ENCODE measurements around the gene ERH. TPM values are rescaled to one million over a fixed set of nuclear protein-coding genes. Genes with fewer than 3 reads are reported as not detected.
"Not testable (repeated sequence)": the region's sequence is repeated elsewhere in the genome, so short reads cannot be mapped to it uniquely, and the experiment has no call there.

ERH gene
- total and polyA plus RNA-seq, 2 donors (not counting 3 experiments of a cell fraction or from before 2014, with no cell fraction given) = 157 to 263 TPM

GRCh38 chr14:69423279-69423678 is 25.2 kb upstream of the ERH start:
- peaks cover 9% of the 10 kb centered on the region for H3K79me2 ChIP-seq (ENCODE audit: control insufficient read depth, insufficient read depth, low read length)
- H3K27me3 ChIP-seq (ENCODE audit: control insufficient read depth in 2 of 2, insufficient read depth in 2 of 2, low read length in 2 of 2) = no peaks in the 10 kb centered on the region
- H3K9ac ChIP-seq (replicated peaks; ENCODE audit: extremely low read depth, insufficient read depth, low read length) = no peak overlapping the region
- no peak for TF ChIP-seq JUN (IDR thresholded peaks at IDR 0.05; ENCODE audit: borderline replicate concordance, insufficient read depth, insufficient read length, low read depth)
- TF ChIP-seq FOS (IDR thresholded peaks at IDR 0.05; ENCODE audit: borderline replicate concordance, insufficient read depth, low read length) = no peak
- no peak for TF ChIP-seq POLR2AphosphoS5 (IDR thresholded peaks at IDR 0.05; ENCODE audit: insufficient read depth, low read depth, low read length)
- TF ChIP-seq MAX (IDR thresholded peaks at IDR 0.05; ENCODE audit: insufficient read depth, insufficient read length) = no peak
- no peak for TF ChIP-seq EZH2 (IDR thresholded peaks at IDR 0.05; ENCODE audit: borderline replicate concordance, low read depth, low read length, severe bottlenecking)
- no peak for TF ChIP-seq GATA2 (IDR thresholded peaks at IDR 0.05; ENCODE audit: insufficient read depth, insufficient read length, low read depth, low read length)
- no peak for TF ChIP-seq POLR2A (IDR thresholded peaks at IDR 0.05; ENCODE audit: low read depth, low read length)
- TF ChIP-seq MYC (IDR thresholded peaks at IDR 0.05; ENCODE audit: low read depth, low read length) = no peak
- no peak for TF ChIP-seq CTCF (IDR thresholded peaks at IDR 0.05; ENCODE audit: extremely low read depth in 1 of 2, insufficient read depth in 1 of 2, low read depth in 1 of 2, low read length in 2 of 2)
- ChIA-PET POLR2A (no interaction called here), CTCF (no interaction called here)
- H3K9me3 ChIP-seq (replicated peaks; ENCODE audit: control insufficient read depth, insufficient read depth, low read length) = no peaks in the 10 kb centered on the region
- FAIRE-seq (no peak), DNase-seq (ENCODE audit: low read depth, low spot score) (no peak)
- peaks cover 6 to 9% of the 10 kb centered on the region in 2 experiments for H3K36me3 ChIP-seq (ENCODE audit: control insufficient read depth in 2 of 2, extremely low read depth in 1 of 2, insufficient read depth in 2 of 2, low read length in 2 of 2)
- H3K4me2 ChIP-seq (ENCODE audit: insufficient read depth, low read length) = no peak overlapping the region
- BruUV-seq (replicated peaks) = no TSS peak
- no peaks in the 10 kb centered on the region for H3K4me1 ChIP-seq (ENCODE audit: control insufficient read depth, extremely low read depth, insufficient read depth, low read length)
- dilution Hi-C loops (cut with MboI; ENCODE audit: extremely low pct_ligation_motif_present, low sequenced_read_pairs) (no loop called here), intact Hi-C loops (cut with micrococcal nuclease) (loop anchor here (1.0 kb wide), 1 partner anchor 8 kb away; no protein-coding TSS in a partner anchor)
- no peak overlapping the region for H2AFZ ChIP-seq (ENCODE audit: low read depth, low read length)
- no peak overlapping the region for H3K27ac ChIP-seq (ENCODE audit: insufficient read depth, low read depth, low read length)
- no peaks in the 10 kb centered on the region for H3K9me1 ChIP-seq (replicated peaks; ENCODE audit: control insufficient read depth, extremely low read depth, insufficient read depth, low read length)
- H4K20me1 ChIP-seq (replicated peaks; ENCODE audit: control insufficient read depth, extremely low read depth, insufficient read depth, low read length) = no peaks in the 10 kb centered on the region
- H3K4me3 ChIP-seq (replicated peaks in 1 of 3; ENCODE audit: insufficient read depth in 1 of 3, low read depth in 1 of 3, low read length in 3 of 3) = no peak overlapping the region

GRCh38 chr14:69416087-69416486 is 18.0 kb upstream of the ERH start:
- POLR2A ChIA-PET; FAIRE-seq; H3K27ac ChIP-seq (ENCODE audit: insufficient read depth, low read depth, low read length); DNase-seq (ENCODE audit: low read depth, low spot score); H3K27me3 ChIP-seq (ENCODE audit: control insufficient read depth in 2 of 2, insufficient read depth in 2 of 2, low read length in 2 of 2); H3K36me3 ChIP-seq (ENCODE audit: control insufficient read depth in 2 of 2, extremely low read depth in 1 of 2, insufficient read depth in 2 of 2, low read length in 2 of 2); BruUV-seq (replicated peaks); H3K4me2 ChIP-seq (ENCODE audit: insufficient read depth, low read length); H3K9me1 ChIP-seq (replicated peaks; ENCODE audit: control insufficient read depth, extremely low read depth, insufficient read depth, low read length); CTCF ChIA-PET; dilution Hi-C loops (cut with MboI; ENCODE audit: extremely low pct_ligation_motif_present, low sequenced_read_pairs); H4K20me1 ChIP-seq (replicated peaks; ENCODE audit: control insufficient read depth, extremely low read depth, insufficient read depth, low read length); H3K4me3 ChIP-seq (replicated peaks in 1 of 3; ENCODE audit: insufficient read depth in 1 of 3, low read depth in 1 of 3, low read length in 3 of 3); H3K9ac ChIP-seq (replicated peaks; ENCODE audit: extremely low read depth, insufficient read depth, low read length); H3K9me3 ChIP-seq (replicated peaks; ENCODE audit: control insufficient read depth, insufficient read depth, low read length); H3K4me1 ChIP-seq (ENCODE audit: control insufficient read depth, extremely low read depth, insufficient read depth, low read length); H2AFZ ChIP-seq (ENCODE audit: low read depth, low read length); intact Hi-C loops (cut with micrococcal nuclease): not testable (repeated sequence)
- peaks cover 23% of the 10 kb centered on the region for H3K79me2 ChIP-seq (ENCODE audit: control insufficient read depth, insufficient read depth, low read length)
